GM18907 (cell line): ENCODE results near the gene ZNF548.

ENCODE experiments used
- ATAC-seq: cut with Tn5 transposase; IDR thresholded peaks from one replicate; pipeline ENCODE4 v1.9.1; 2021; ENCODE audit warnings: mild to moderate bottlenecking, moderate library complexity; ENCODE audit not compliant: unreplicated experiment

Gene ZNF548

GRCh38 chr19:57395710-57396109, 6.1 kb downstream of the ZNF548 start:
- ATAC-seq = no peak

GRCh38 chr19:57398868-57399267, 9.2 kb downstream of the ZNF548 start:
- no peak for ATAC-seq

- no peak for ATAC-seq
Measured at GRCh38 chr19:57403737-57404563, 14.3 kb downstream of the ZNF548 start.

- no peak for ATAC-seq
Measured at GRCh38 chr19:57406516-57407123, 17.0 kb downstream of the ZNF548 start.

DNA sequence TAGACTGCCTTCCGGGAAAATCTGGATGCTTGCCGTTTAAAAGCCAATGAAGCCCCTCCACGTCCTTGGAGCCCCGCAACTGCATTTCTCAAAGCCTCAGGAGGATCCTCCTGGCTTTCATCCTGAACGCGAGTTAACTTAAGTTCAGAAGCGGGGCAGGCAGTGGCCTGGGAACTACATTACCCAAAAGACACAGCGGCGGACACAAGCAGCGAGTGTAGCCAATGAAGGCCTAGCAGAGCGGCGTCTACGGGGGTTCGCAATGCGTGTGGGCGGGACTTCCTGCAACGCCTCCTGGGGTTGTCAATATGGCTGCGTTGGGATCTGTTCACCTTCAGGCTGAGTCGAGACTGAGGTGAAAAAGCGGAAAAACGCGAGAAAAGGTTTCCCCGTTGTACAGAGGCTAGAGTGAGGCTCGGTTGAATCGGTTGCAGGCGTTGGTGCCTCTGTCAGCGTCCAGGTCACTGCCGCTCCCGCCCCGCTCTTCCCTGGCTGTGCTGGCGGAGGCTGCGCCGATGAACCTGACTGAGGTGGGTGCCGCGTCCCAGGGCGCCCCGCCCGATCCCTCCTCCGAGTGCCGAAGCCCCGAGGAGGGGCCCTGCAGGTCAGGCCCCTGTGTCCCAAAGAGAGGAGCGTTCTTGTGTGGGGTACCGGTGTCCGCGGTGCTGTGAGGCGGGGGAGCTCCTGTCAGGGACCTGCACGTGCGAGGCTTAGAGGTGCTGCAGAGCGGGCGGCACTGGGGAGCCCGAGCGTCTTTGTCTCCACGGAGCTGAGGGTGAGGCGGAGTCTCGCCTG, 21.4 kb downstream of the ZNF548 start, which contains the start of gene ZNF17:
Gene ZNF17, plus strand, starts transcription at position 285 of the 795 bp plus-strand sequence. CDS start 2,455 bp downstream, outside the sequence.
- ATAC-seq = peak; percentile 98

DNA sequence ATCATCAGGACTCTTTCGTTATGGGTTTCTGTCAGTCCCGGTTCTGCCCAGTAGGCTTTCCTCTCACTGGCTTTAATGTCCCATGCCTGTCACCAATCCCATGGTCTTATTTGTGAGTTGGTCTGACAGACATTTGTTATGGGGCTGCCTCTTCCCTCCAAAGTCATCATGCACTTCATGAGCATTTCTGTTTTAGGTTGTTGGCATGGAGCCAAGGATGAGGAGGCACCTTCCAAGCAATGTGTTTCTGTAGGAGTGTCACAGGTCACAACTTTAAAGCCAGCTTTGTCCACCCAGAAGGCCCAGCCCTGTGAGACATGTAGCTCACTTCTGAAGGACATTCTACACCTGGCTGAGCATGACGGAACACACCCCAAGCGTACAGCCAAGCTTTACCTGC, 29.8 kb downstream of the ZNF548 start:
- no peak for ATAC-seq

DNA sequence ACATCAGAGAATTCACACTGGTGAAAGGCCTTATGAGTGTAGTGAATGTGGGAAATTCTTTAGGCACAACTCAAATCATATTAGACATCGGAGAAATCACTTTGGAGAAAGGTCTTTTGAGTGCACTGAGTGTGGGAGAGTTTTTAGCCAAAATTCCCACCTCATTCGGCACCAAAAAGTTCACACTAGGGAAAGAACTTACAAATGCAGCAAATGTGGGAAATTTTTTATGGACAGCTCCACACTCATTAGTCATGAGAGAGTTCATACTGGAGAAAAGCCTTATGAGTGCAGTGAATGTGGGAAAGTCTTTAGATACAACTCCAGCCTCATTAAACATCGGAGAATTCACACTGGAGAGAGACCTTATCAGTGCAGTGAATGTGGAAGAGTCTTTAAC, 31.4 kb downstream of the ZNF548 start:
- ATAC-seq = no peak

- no peak for ATAC-seq
Measured at GRCh38 chr19:57434386-57435061, 44.9 kb downstream of the ZNF548 start.

- peak; percentile 97 for ATAC-seq
Measured at GRCh38 chr19:57435062-57435978, 45.7 kb downstream of the ZNF548 start, which contains the start of gene ZNF749. Gene ZNF749 (plus strand): TSS chr19:57435325. CDS start chr19:57435579, 254 bp downstream.

- ATAC-seq = no peak
Measured at GRCh38 chr19:57436417-57436816, 46.8 kb downstream of the ZNF548 start.

DNA sequence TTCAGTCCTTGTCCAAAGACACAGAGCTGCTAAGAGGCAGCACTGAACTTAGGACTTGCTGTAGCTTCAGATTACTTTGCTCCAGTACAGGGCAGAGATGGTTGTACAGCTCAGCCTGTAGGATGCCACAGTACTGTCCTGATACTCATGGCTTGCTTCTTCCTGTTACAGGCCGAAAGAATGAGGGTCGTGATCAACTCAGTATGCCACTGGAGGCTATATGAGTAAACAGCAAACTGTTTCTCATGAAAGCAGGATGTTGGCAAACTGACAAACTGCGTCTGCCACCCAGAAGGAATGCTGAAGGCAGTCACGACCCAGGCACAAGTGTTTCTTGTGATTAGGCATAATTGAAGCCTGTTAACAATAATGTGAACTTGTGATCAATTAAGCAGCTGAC, 48.3 kb downstream of the ZNF548 start:
- no peak for ATAC-seq

DNA sequence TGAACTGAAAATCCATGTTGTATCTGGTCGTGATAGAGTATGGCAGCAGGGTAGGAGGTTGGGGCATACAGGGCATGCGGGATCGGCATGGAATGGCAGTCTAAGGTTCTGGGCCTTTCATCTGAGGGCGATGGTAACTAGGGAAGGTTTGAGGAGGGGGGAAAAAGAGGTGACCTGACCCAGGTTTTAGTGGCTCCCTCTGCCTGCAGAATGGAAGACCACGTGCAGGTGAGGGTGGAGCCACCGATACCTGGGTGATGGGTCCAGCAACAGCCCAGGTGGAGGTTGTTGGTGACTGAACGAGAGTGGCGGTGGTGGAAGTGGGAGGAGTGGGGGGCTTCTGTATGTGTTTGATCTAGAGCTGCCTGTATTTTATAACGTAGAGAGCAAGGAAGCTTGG, 49.3 kb downstream of the ZNF548 start:
- no peak for ATAC-seq

DNA sequence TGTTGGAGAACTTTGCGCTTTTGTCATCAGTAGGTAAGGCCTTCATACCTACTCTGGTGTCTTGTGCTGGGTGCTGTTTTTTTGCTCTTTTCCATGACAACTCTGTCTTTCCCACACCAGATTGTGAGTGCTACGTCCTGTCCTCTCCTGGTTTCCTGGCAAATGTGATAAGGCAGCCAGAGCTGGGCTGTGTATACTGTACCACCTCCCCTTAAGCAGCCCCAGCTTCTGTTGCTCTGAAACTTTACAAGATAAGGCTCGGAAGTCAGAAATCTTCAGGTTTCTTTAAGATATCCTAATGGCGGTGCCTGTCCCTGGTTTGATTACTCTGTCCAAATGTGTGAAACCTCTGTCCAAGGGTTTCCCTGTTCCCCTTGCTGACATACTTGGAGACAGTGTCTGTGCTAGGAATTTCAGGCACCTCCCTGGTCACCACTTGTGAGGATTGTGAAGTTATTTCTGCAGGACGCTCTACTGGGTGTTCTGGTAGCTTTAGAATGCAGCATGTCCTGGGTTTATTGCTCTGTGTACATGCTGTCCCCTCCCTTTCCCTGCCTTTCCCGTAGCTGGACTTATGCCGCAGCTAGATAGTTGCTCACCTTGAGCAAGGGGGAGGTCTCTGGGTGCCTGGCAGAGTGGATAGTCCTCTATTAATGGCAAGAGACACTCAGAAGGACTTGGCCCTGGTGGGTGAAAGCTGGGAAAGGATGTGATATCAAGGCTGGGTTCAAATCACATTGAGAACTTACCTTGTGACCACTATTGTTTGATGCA, 52.5 kb downstream of the ZNF548 start:
- ATAC-seq = no peak

GRCh38 chr19:57443121-57443696, 53.6 kb downstream of the ZNF548 start:
- no peak for ATAC-seq

DNA sequence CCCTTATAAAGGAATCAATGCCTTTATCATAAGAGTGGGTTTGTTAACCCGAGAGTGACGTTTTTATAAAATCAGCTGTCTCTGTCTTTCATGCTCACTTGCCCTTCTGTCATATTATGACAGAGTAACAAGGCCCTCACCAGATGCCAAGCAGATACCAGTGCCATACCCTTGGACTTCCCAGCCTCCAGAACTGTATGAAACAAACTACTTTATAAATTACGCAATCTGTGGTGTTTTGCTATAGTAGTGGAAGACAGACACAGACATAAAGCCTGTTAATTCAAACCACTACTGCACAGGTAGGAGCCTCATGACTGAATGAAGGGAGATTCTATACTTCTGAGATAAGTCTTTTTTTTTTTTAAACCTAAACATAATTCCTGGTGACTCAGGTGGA, 62.7 kb downstream of the ZNF548 start:
- no peak for ATAC-seq
